Activated CD4-positive, alpha-beta T cell treated with anti-CD3 and anti-CD28 coated beads, Interleukin-2, Interleukin-6, amounts not matched to agents 100 ng/mL and 50 ng/mL, durations not matched to agents 16 hours and 8 hours (primary cell): ENCODE data around the gene PTPN6.

Experiments used
- DNase-seq: peaks from one replicate; pipeline ENCODE4 v3.0.0-alpha.2; 2020

Gene PTPN6

DNA sequence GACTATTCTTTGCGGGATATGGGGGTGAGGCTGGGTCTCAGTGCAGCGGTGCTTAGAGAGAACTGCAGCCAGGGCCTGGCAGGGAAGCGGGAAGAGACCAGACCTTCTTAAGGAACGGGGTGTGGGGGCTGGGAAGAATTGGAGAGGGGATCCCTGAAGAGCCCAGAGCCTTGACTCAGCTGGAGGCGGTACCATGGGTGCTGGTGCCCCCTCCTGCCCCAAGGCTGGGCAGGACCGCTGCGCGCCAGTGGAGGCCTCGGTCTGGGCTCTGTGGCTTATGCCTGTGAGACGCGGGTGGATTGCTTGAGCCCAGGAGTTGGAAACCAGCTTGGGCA is 8.9 kb upstream of the PTPN6 start:
- DNase-seq = no peak

DNA sequence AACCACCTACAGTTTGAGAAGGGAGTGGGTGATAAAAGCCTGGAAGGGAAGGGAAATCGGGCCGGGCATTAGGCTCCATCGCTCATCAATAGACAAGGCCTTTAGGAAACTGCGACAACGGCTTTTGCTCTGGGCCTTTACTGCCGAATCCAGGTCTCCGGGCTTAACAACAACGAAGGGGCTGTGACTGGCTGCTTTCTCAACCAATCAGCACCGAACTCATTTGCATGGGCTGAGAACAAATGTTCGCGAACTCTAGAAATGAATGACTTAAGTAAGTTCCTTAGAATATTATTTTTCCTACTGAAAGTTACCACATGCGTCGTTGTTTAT is 7.8 kb upstream of the PTPN6 start:
- DNase-seq = peak; percentile 88

DNA sequence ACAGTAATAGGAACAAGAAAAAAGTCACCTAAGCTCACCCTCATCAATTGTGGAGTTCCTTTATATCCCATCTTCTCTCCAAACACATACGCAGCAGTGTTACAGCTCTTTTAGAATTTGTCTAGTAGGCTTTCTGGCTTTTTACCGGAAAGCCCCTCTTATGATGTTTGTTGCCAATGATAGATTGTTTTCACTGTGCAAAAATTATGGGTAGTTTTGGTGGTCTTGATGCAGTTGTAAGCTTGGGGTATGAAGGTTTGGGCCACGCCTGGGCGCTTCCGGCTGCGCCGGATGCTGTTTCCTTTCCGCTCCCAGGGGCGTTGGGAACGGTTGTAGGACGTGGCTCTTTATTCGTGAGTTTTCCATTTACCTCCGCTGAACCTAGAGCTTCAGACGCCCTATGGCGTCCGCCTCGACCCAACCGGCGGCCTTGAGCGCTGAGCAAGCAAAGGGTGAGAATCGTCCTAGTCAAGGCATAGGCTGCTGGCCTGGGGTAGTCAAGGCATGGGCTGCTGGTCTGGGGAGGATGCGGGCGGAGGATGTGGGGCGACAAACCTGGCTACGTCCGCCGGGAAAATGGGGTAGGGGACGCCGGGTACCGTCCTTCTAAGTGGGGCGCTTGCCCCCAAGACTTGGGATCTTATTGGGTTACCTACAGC is 7.3 kb upstream of the PTPN6 start, which contains the start of the genes C12orf57 and RNU7-1:
Gene C12orf57, plus strand, starts transcription at position 301 of the 659 bp plus-strand sequence. Its CDS starts 100 bp downstream, at position 401.
Gene RNU7-1, plus strand, starts transcription at position 95 of the 659 bp plus-strand sequence.
- DNase-seq = peak; percentile 95

DNA sequence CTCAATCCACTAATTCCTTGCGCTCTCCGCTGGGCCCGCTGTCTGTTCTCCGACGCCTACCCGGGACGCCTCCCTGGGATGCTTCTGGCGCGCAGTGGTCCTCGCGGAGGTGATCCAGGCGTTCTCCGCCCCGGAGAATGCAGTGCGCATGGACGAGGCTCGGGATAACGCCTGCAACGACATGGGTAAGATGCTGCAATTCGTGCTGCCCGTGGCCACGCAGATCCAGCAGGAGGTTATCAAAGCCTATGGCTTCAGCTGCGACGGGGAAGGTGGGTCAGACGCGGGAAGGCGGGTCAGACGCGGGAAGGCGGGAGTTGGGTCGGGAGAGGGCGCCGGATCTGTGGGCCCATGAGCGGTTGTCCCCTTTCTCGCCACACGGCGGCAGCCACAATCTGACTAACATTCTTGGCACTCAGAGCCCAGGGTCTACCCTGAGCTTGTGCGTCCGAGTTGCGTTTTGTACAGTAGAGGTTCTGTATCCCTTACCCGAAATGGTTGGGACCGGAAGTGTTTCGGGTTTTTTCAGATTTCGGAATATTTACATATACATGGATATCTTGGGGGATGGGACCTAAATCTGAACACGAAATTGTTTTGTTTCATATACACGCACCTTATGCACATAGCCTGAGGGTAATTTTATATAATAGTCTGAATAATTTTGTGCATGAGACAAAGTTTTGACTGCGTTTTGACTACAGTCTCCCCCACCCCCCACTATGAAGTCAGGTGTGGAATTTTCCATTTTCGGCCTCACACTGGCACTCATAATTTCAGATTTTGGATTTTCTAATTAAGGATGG is 6.6 kb upstream of the PTPN6 start:
- peak; percentile 95 for DNase-seq

DNA sequence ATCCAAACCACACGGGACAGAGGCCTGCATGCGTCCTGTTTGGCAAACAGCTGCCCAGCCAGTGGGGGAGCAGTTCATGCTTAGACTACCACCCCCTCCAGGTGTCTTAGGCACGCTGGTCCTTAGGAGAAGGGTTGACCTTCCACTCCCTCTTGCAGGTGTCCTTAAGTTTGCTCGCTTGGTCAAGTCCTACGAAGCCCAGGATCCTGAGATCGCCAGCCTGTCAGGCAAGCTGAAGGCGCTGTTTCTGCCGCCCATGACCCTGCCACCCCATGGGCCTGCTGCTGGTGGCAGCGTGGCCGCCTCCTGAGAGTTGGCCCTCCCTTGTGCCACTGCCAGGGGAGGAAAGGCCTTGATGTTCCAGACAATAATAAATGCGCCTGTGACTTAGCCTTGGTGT is 5.5 kb upstream of the PTPN6 start:
- no peak for DNase-seq

DNA sequence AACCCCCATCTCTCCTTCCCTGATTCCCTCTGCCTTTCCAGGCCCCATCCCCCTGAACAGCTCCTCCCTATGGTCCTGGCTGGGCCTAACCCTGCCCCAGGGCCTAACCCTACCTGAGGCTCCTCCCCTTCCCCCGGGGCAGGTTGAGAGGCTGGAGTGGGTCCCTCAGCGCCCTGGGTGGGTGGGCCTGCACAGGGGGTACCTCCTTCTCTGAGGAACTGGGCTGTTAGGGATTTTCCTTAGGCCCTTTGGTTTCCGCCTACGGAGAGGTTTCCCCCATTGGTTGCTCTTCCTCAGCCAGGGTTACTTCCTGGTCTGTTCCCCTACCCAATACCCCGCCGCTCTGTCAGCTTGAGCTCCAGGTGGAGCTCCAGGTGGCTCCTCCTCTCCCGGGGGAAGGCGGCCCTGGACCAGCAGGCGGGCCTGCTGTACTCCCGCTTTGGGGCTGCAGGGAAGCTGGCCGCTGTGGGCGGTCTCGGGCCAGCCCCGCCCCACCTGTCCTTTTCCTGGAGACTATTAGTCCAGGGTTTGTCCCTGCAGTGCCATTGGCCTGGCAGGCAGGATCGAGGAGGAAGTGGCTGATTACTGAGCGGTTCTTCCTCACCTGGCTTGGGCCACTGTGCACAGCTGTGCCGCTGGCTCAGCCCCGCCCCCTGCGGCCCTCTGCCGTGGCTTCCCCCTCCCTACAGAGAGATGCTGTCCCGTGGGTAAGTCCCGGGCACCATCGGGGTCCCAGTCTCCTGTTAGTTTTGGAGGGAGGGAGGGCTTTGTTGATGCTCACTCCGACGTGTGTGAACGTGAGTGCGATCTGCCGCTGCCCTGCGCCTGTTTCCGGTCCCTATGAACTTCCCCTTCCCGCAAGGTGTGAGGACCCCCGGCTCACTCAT is 4.9 kb upstream of the PTPN6 start:
- DNase-seq = peak; percentile 80

DNA sequence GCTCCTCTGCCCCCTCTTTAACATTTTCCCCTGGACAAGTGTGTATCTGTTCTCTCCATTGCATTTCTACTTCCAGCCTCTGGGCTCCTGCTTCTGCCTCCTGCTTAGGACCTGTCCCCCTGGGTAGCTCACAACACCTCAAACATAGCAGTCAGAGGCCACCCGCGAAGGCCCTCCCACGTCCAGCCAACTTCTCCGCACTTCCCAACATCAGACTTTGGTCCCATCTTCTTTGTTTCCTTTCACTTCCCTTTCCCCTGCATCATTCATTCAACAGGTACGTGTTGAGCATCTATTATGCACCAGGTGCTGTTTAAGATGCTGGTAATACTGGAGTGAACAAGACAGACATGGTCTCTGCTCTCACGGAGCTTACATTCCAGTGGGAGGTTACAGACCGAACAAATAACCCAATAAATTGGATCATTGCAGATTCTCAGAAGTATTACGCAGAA is 4.2 kb upstream of the PTPN6 start:
- no peak for DNase-seq

DNA sequence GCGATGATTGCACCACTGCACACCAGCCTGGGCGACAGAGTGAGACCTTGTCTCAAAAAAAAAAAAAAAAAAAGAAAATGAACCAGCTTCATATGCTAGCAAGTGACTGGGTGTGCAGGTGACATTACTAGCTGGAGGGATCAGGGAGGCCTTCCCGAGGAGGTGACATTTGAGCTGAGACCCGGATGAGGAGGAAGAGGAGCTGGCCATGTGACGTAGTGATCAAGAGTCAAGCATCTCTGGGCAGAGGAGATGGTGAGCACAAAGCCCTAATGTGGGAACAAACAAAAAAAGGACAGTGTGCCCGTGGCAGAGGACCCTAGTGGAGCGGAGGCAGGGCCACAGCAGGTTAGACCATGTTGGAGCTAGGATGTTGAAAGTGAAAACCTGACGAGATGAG is 3.5 kb upstream of the PTPN6 start:
- no peak for DNase-seq

DNA sequence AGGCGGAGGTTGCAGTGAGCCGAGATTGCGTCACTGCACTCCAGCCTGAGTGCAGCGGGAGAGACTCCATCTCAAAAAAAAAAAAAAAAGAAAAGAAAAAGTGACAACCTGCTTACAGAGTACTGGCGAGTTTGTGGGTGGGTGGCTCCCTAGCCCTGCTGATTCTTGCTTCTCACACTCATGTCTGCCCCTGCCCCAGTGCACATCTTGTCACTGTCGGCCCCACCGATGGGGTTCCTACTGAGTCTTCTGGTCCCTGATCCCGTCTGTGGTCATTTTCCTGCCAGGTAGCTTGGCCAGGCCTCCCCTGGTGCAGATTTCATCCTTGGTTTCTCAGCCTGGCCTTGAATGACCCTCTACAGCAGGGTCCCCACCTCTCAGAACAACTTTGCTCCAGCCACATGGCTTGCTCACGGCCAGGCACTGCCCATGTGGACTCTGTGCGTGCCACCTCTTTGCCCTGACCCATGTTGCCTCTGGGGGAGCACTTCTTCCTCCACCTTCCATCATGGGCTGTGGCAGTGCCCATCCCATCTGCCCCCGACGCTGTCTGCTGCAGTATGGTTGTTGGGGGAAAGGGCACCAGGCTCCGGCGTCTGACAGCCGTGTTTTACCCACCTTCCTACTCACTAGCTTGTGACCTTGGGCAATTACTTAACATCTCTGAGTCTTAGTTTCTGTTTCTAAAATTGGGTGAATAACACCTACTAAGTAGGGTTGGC is 2.1 kb upstream of the PTPN6 start:
- no peak for DNase-seq

DNA sequence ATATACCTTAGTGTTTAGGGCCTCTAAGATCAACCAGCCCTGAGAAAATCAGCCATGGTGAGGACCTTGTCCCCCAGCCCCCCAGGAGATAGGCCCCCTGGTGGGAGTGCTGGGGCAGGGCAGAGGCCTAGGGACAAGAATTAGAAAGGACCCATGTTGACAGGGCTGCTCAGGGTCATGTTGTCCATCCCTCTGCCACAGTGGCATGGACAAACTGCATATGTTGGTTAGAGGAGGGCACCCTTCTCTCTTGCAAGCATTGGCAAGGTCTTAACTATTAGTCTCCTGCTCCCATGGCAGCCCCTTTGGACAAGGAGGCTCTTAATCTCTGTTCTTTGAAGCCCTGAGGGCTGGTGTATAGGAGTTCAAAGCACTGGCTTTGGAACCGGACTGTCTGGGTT is 755 bp upstream of the PTPN6 start:
- DNase-seq = peak; percentile 65

DNA sequence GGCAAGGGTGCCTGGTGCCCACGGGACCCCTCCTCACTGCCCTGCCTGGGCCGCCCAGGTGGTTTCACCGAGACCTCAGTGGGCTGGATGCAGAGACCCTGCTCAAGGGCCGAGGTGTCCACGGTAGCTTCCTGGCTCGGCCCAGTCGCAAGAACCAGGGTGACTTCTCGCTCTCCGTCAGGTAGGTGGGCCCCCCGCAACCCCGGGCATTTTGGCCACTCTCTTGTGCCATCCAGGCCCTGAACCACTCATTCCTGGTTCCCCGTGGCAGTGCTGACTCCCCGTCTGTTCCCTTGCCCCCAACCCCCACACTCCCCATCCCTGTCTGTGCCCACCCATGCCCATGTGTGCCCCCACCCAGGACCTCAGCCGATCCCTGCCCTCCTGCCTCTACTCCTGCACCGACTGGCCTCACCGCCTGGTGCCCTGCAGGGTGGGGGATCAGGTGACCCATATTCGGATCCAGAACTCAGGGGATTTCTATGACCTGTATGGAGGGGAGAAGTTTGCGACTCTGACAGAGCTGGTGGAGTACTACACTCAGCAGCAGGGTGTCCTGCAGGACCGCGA is 480 bp downstream of the PTPN6 start:
- DNase-seq = peak; percentile 51

DNA sequence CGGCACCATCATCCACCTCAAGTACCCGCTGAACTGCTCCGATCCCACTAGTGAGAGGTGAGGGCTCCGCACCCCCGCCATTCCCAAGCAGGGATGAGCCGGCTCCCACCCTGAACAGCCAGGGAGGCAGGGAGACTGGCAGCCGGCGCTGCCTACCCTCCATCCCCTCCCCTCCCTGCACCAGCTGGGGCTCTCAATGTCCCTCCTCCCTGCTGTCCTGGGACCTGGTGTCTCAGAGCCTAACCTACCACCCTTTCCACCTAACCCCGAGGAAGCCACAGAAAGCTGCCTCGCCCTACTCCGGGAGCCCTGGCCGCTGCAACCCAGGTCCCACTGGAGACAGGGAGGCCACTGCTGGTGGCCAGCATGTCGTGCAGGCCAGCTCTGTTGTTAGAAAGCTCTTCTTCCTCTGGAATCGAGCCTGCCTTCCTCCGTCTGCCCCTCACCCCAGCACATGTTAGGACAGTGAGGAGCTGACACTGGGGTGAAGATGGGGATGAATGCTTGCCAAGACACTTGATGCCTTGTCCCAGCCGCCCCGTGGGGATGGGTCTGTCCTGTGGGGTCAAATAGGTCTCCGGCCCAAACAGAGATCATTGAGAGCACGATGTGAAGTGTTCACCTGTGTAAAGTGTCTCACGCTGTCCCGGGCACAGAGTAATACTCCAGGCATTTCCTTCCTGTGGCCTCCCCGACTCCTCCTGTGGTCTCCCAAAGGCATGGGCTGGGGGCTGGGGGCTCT is 1.1 kb downstream of the PTPN6 start:
- DNase-seq = peak; percentile 51

DNA sequence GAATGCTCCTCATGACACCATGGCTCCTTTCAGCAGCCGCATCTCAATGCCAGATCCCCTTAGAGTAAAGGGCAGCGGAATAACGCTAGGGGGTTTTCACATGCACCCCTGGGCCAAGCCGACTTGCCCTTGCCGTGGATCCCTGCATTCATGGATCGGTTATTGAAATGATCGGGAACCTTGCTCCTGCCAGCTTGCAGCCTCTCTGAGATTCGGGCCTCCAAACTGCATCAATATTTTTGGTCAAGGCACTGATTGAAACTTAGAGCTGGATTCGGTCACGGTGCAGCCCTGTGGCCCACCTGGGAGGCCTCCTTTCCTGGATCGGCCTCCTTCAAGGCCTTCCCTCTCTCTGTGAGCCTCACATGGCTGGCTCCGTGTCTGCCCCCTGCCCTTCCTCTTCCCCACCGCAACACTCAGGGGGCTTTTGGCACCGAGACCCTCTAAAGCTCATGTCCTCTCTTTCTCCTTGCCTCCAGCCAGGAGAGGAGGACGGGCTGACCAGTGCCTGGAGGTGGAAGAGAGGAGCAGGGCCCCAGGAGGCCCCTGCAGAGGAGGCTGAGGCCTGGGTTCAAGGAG is 1.8 kb downstream of the PTPN6 start:
- no peak for DNase-seq

DNA sequence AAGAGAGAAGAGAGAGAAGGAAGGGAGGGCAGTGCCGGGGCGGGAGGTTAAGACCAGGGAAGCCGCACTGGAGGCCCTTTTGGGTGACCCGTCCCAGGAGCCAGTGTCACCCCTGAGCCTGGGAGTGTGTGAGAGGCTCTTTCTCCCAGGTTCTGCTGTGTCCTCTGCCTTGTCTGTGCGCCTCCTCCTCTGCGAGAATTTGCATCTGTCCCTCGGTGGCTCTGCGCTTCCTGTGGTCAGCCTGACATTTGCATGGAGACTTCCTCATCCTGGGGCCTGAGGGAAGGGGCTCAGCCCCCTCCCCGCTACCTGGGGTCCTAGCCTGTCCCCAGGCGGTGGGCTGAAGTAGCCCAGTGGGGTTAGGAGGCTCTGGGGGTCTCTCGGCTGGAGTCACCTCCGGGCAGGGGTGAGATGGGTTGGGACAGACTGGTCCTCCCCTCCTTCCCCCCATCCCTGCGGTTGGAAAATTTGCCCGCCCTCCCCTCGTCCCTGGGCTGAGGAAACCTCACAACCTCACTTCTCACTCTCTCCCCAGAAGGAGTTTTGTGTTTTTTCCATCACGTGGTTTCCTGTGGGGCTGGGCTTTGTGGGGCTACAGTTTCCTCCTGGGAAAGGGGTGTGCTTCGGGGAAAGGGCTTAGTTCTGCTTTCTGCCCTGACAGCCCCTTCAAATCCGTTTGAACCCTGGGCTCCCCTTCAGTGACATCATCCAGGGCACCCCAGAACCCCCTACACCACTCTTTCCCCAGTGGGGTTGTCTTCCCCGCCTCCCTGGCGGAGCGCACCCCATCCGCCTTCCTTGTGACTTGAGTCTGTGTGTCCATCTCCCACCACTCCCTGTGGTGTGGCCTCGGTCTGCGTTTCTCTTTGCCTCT is 2.5 kb downstream of the PTPN6 start:
- DNase-seq = peak; percentile 90

DNA sequence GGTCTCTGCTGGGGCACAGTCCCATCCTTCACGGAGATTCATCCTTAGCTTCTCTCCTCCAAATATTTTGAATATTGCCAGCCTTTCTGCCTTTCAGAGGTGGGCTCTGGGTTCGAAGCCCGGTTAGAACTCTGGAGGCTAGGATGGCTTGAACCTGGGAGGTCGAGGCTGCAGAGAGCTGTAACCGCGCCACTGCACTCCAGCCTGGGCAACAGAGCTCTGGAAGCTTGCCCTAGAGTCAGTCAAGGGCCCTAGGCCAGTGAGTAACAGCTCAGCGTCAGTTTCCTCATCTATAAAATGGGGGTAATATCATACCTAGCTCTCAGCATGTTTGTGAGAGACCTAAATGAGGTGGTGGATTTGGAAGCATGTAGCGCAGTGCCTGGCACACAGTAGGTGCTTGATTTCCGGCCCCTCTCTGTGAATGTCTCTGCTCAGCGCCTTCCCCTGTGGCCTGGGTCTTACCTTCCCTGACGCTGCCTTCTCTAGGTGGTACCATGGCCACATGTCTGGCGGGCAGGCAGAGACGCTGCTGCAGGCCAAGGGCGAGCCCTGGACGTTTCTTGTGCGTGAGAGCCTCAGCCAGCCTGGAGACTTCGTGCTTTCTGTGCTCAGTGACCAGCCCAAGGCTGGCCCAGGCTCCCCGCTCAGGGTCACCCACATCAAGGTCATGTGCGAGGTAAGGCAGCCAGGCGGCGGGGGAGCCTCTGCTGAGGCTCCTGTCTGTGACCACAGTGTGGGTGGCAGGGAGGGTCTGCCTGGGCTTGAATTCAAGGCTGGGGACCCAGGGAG is 3.4 kb downstream of the PTPN6 start:
- no peak for DNase-seq

DNA sequence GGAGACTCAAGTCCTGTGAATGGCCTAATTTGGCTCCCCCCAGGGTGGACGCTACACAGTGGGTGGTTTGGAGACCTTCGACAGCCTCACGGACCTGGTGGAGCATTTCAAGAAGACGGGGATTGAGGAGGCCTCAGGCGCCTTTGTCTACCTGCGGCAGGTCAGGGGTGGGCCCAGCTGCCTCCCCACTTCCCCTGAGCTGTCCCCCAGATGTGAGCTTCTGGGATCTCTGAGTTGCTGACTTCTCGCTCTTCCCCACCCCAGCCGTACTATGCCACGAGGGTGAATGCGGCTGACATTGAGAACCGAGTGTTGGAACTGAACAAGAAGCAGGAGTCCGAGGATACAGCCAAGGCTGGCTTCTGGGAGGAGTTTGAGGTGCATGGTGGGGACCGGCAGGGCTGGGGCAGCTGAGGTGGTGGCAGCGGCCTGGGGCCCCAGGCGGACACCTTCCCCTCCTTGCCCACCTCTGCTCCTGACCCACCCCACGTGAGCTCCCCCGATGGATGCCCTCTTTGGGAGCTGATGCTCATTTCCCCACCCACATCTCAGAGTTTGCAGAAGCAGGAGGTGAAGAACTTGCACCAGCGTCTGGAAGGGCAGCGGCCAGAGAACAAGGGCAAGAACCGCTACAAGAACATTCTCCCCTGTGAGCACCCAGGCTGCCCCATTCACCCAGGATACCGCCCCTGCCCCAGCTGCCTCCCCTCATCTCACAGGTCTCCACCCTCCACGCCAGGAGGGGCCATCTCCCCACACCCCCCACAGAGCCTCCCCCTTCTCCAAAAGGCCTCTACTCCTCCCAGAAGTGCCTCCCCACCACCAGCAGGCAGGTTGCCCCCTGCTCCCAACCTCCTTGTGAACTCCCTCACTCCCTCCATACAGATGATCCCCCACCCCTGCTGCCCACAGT is 4.2 kb downstream of the PTPN6 start:
- no peak for DNase-seq

DNA sequence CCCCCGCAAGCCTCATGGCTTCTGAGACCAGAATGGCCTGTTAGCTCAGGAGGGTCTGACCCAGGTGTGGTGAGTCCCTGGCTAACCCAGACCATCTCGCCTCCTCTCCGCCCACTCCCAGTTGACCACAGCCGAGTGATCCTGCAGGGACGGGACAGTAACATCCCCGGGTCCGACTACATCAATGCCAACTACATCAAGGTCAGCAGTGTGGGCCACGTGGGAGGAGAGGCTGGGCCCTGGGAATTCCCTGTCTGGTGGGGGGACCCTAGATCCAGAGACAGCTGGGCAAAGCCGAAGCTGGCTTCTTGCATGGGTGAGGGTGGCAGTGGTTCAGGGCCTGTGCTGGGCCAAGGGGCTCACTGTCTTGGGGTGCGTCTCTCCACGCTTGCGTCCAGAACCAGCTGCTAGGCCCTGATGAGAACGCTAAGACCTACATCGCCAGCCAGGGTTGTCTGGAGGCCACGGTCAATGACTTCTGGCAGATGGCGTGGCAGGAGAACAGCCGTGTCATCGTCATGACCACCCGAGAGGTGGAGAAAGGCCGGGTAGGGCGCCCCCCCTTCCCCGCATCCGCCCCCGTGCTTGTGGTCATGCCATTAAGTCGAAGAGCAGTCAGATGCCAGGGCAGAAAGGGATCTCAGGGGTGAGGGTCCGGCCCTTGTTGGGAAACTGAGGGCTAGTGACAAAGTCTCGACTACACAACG is 5.0 kb downstream of the PTPN6 start:
- DNase-seq = no peak
